GM23338 (cell line): ENCODE measurements around the gene CACHD1. TPM values are rescaled to one million over a fixed set of nuclear protein-coding genes. Genes with fewer than 3 reads are reported as not detected.

Experiments
- ATAC-seq: fragments of 200-7000 bp; cut with Tn5 transposase; 3 replicates; pipeline ENCODE4 v1.9.1; 2020
- DNase-seq: peaks from one replicate; pipeline ENCODE4 v3.0.0-alpha.2; 2015; ENCODE audit warnings: low spot score
- H2AFZ ChIP-seq: fragments of 200-600 bp; sonication (generic); 2 replicates; pipeline ENCODE4 v1.8.0; 2016; ENCODE audit warnings: antibody characterized with exemption, mild to moderate bottlenecking, moderate library complexity
- H3F3A ChIP-seq: fragments of 200-600 bp; sonication (generic); replicated peaks from 2 replicates; pipeline ENCODE4 v1.8.0; 2017; ENCODE audit warnings: antibody characterized with exemption, mixed run types, low read depth
- H3K27ac ChIP-seq: fragments of 200-600 bp; sonication (generic); 2 replicates; pipeline ENCODE4 v1.6.1; 2016; ENCODE audit warnings: low read depth
- H3K27me3 ChIP-seq: fragments of 200-600 bp; sonication (generic); 2 replicates; pipeline ENCODE4 v1.8.0; 2016; ENCODE audit warnings: mild to moderate bottlenecking, mixed run types, moderate library complexity; ENCODE audit not compliant: insufficient read depth
- H3K36me3 ChIP-seq: fragments of 200-600 bp; sonication (generic); 2 replicates; pipeline ENCODE4 v1.8.0; 2016; ENCODE audit warnings: mild to moderate bottlenecking; ENCODE audit not compliant: insufficient read depth
- H3K4me1 ChIP-seq: fragments of 200-600 bp; sonication (generic); 2 replicates; pipeline ENCODE4 v1.8.0; 2016; ENCODE audit warnings: mild to moderate bottlenecking, moderate library complexity; ENCODE audit not compliant: insufficient read depth
- H3K4me2 ChIP-seq: fragments of 200-600 bp; sonication (generic); 2 replicates; pipeline ENCODE4 v1.7.1; 2017; ENCODE audit warnings: mixed run types
- H3K4me3 ChIP-seq: fragments of 200-600 bp; sonication (generic); 2 replicates; pipeline ENCODE4 v1.6.1; 2016; ENCODE audit warnings: mixed run types
- H3K79me2 ChIP-seq: fragments of 200-600 bp; sonication (generic); replicated peaks from 2 replicates; pipeline ENCODE4 v1.8.0; 2017; ENCODE audit warnings: mild to moderate bottlenecking; ENCODE audit not compliant: insufficient read depth
- H3K9me2 ChIP-seq: fragments of 200-600 bp; sonication (generic); 2 replicates; pipeline ENCODE4 v1.8.0; 2017; ENCODE audit not compliant: insufficient read depth
- H4K20me1 ChIP-seq: fragments of 200-600 bp; sonication (generic); replicated peaks from 2 replicates; pipeline ENCODE4 v1.8.0; 2017; ENCODE audit warnings: mild to moderate bottlenecking; ENCODE audit not compliant: insufficient read depth
- H3K27ac Mint-ChIP-seq: 2 replicates; pipeline ENCODE4 v1.8.0; 2020; ENCODE audit warnings: inconsistent platforms, mild to moderate bottlenecking, moderate library complexity, mixed read lengths
- H3K27me3 Mint-ChIP-seq: 3 replicates; pipeline ENCODE4 v1.8.0; 2022; ENCODE audit warnings: low read depth, mild to moderate bottlenecking, moderate library complexity, mixed read lengths, inconsistent platforms; ENCODE audit not compliant: insufficient read depth, poor library complexity
- H3K36me3 Mint-ChIP-seq: 3 replicates; pipeline ENCODE4 v1.8.0; 2021; ENCODE audit warnings: low read depth, mild to moderate bottlenecking, inconsistent platforms, moderate library complexity, mixed read lengths
- H3K4me1 Mint-ChIP-seq: 3 replicates; pipeline ENCODE4 v1.8.0; 2020; ENCODE audit warnings: mild to moderate bottlenecking, inconsistent platforms, mixed read lengths
- H3K4me3 Mint-ChIP-seq: 3 replicates; pipeline ENCODE4 v1.8.0; 2021; ENCODE audit warnings: moderate library complexity, mild to moderate bottlenecking, inconsistent platforms, mixed read lengths
- H3K9me3 Mint-ChIP-seq: 3 replicates; pipeline ENCODE4 v1.8.0; 2020; ENCODE audit warnings: moderate library complexity, mild to moderate bottlenecking, inconsistent platforms, mixed read lengths
- CREB1 ChIP-seq: fragments of 250-450 bp; sonication (Bioruptor Pico); IDR thresholded peaks from 2 replicates; pipeline ENCODE4 v1.5.0; 2020; ENCODE audit warnings: low read depth, mild to moderate bottlenecking, moderate library complexity
- EZH2phosphoT487 ChIP-seq: fragments of 200-600 bp; sonication (generic); IDR thresholded peaks from one replicate; pipeline ENCODE4 v1.8.1; 2018; ENCODE audit warnings: antibody characterized with exemption; ENCODE audit not compliant: unreplicated experiment
- JUNB ChIP-seq: IDR thresholded peaks from one replicate; pipeline ENCODE4 v1.6.1; 2016; ENCODE audit warnings: antibody characterized with exemption; ENCODE audit not compliant: unreplicated experiment
- POLR2AphosphoS5 ChIP-seq: IDR thresholded peaks from 2 replicates; pipeline ENCODE4 v1.6.1; 2016; ENCODE audit warnings: antibody characterized with exemption, low read depth
- REST ChIP-seq: IDR thresholded peaks from one replicate; pipeline ENCODE4 v1.6.1; 2018; ENCODE audit warnings: antibody characterized with exemption; ENCODE audit not compliant: unreplicated experiment
- STAT1 ChIP-seq: IDR thresholded peaks from one replicate; pipeline ENCODE4 v1.6.1; 2016; ENCODE audit warnings: antibody characterized with exemption; ENCODE audit not compliant: unreplicated experiment
- ZNF114 ChIP-seq: fragments of 250-450 bp; sonication (Bioruptor Pico); IDR thresholded peaks from 2 replicates; pipeline ENCODE4 v1.5.0; 2020; ENCODE audit warnings: mild to moderate bottlenecking, moderate library complexity
- ZNF462 ChIP-seq: fragments of 250-450 bp; sonication (Bioruptor Pico); IDR thresholded peaks from 2 replicates; pipeline ENCODE4 v1.5.0; 2020; ENCODE audit warnings: mild to moderate bottlenecking, moderate library complexity
- polyA plus RNA-seq: library from polyadenylated mRNA; unstranded; fragments of >200 nt; fragmentation: Nextera tagmentation; extraction: Ambion mirVana; gene quantifications from 2 replicates; pipeline ENCODE4 v1.2.1, GENCODE V29; 2016
- total RNA-seq: library from RNA; depleted of rRNA; stranded (reverse); fragments of >200 nt; shearing (Covaris generic); gene quantifications from 2 replicates; pipeline ENCODE4 v1.2.3, GENCODE V29; 2014
- TF ChIP-seq, protein P1 (sequence below): IDR thresholded peaks from 2 replicates; pipeline ENCODE4 v1.6.1; 2016; ENCODE audit warnings: antibody characterized with exemption
- TF ChIP-seq, protein P2 (sequence below), 2 experiments: fragments of 200-600 bp in 1 of 2; sonication (generic) in 1 of 2; conservative IDR thresholded peaks; 2 replicates each; pipeline versions ENCODE4 v1.5.1 to v1.6.1; 2016 to 2017; ENCODE audit warnings: antibody characterized with exemption in 2 of 2, low read depth in 2 of 2, mild to moderate bottlenecking in 2 of 2, moderate library complexity in 1 of 2

The CACHD1 gene
- total and polyA plus RNA-seq, 2 experiments from 2014 or later: 12.6 to 43.7 TPM

DNA sequence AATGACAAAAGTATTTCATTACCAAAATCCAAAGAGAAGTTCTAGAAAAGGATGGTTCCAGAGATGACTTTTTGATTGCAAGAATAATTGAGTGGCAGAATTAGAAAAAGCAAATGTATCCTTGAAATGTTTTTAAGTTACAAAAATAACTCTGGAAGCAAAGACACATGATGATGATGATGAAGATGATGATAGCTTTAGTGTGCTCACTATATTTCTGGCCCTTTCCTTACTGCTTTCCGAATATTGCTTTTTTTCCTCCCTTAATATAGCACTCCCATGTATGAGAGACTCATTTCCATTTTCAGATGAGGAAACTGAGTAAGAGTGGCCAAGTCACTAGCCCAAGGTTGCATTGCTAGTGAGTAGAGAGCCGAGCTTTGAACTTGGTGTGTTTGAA lies 54.7 kb downstream of the CACHD1 start:
- DNase-seq (no peak), ATAC-seq (no peak)
- Histone ChIP-seq H3K4me3 (no peak overlapping the region), H3K27me3 (no peaks in the 10 kb centered on the region), H3K4me1 (peaks cover 94% of the 10 kb centered on the region), H3K27ac (no peak overlapping the region), H3K36me3 (no peaks in the 10 kb centered on the region), H3K4me2 (peak overlapping the region; percentile 31), H3K9me2 (no peaks in the 10 kb centered on the region), H3K79me2 (peaks cover 98% of the 10 kb centered on the region), H3F3A (no peaks in the 10 kb centered on the region), H2AFZ (no peak overlapping the region), H4K20me1 (peaks cover 9% of the 10 kb centered on the region; the same call in 1 of the 2 replicates)
- Mint-ChIP-seq H3K4me3 (no peak overlapping the region), H3K9me3 (no peaks in the 10 kb centered on the region), H3K27ac (no peak overlapping the region), H3K27me3 (no peaks in the 10 kb centered on the region), H3K4me1 (peaks cover 87% of the 10 kb centered on the region), H3K36me3 (no peaks in the 10 kb centered on the region)
- TF ChIP-seq ZNF114 (no peak), REST (no peak), STAT1 (no peak), ZNF462 (CRISPR knock-in tag) (no peak), CREB1 (no peak), EZH2phosphoT487 (no peak), JUNB (no peak), POLR2AphosphoS5 (no peak)
- TF ChIP-seq, protein P1, sequence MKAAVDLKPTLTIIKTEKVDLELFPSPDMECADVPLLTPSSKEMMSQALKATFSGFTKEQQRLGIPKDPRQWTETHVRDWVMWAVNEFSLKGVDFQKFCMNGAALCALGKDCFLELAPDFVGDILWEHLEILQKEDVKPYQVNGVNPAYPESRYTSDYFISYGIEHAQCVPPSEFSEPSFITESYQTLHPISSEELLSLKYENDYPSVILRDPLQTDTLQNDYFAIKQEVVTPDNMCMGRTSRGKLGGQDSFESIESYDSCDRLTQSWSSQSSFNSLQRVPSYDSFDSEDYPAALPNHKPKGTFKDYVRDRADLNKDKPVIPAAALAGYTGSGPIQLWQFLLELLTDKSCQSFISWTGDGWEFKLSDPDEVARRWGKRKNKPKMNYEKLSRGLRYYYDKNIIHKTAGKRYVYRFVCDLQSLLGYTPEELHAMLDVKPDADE: no peak
- TF ChIP-seq, protein P2, sequence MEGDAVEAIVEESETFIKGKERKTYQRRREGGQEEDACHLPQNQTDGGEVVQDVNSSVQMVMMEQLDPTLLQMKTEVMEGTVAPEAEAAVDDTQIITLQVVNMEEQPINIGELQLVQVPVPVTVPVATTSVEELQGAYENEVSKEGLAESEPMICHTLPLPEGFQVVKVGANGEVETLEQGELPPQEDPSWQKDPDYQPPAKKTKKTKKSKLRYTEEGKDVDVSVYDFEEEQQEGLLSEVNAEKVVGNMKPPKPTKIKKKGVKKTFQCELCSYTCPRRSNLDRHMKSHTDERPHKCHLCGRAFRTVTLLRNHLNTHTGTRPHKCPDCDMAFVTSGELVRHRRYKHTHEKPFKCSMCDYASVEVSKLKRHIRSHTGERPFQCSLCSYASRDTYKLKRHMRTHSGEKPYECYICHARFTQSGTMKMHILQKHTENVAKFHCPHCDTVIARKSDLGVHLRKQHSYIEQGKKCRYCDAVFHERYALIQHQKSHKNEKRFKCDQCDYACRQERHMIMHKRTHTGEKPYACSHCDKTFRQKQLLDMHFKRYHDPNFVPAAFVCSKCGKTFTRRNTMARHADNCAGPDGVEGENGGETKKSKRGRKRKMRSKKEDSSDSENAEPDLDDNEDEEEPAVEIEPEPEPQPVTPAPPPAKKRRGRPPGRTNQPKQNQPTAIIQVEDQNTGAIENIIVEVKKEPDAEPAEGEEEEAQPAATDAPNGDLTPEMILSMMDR (conservative IDR thresholded peaks at IDR 0.05; ENCODE audit: low read depth in 2 of 2): no peak
